H1 (cell line): Measurements from ENCODE around the gene NUP210L. TPM values are rescaled to one million over a fixed set of nuclear protein-coding genes. Genes with fewer than 3 reads are reported as not detected.
A peak's percentile ranks its signal among the peaks of the same experiment; 100 is the strongest.

Experiments
- CTCF ChIA-PET: fragments of 300-600 bp; sonication (Branson Sonifier 250); formaldehyde crosslinking; loops from one replicate; lab custom pipeline; 2021; ENCODE audit not compliant: partially characterized antibody; lab: Charles Lee
- POLR2A ChIA-PET: fragments of 300-600 bp; sonication (Branson Sonifier 250); formaldehyde crosslinking; loops from one replicate; lab custom pipeline; 2021; ENCODE audit warnings: inconsistent platforms; ENCODE audit not compliant: partially characterized antibody; lab: Charles Lee
- DNase-seq, 2 experiments: peaks; one replicate each; pipeline versions ENCODE4 v3.0.0 to v3.0.0-alpha.2; 2010 to 2022; ENCODE audit warnings: low spot score in 2 of 2, low read depth in 1 of 2, mixed read lengths in 1 of 2
- FAIRE-seq: peaks from 2 replicates; lab custom pipeline; 2011; peaks lifted over from hg19 to GRCh38; lab: Jason Lieb, UNC
- H2AFZ ChIP-seq: 2 replicates; pipeline ENCODE4 v1.8.1; 2012; ENCODE audit warnings: low read length, inconsistent platforms
- H2AK5ac ChIP-seq: 2 replicates; pipeline ENCODE4 v1.6.1; 2013; ENCODE audit warnings: low read depth, low read length
- H2BK120ac ChIP-seq: replicated peaks from 2 replicates; pipeline ENCODE3; 2013; ENCODE audit warnings: low read depth, low read length, inconsistent platforms
- H2BK12ac ChIP-seq: 2 replicates; pipeline ENCODE4 v1.6.1; 2013; ENCODE audit warnings: low read depth, low read length
- H2BK15ac ChIP-seq: 2 replicates; pipeline ENCODE4 v1.6.1; 2013; ENCODE audit warnings: low read length
- H2BK20ac ChIP-seq: 2 replicates; pipeline ENCODE4 v1.6.1; 2013; ENCODE audit warnings: low read length
- H2BK5ac ChIP-seq: 2 replicates; pipeline ENCODE4 v1.6.1; 2013; ENCODE audit warnings: low read depth, low read length
- H3K14ac ChIP-seq: 2 replicates; pipeline ENCODE4 v1.6.1; 2013; ENCODE audit warnings: inconsistent platforms; ENCODE audit not compliant: insufficient read length
- H3K18ac ChIP-seq: 2 replicates; pipeline ENCODE4 v1.6.1; 2013; ENCODE audit warnings: low read length; ENCODE audit errors: extremely low read depth
- H3K23ac ChIP-seq: 2 replicates; pipeline ENCODE4 v1.6.1; 2013; ENCODE audit warnings: inconsistent platforms; ENCODE audit not compliant: insufficient read length
- H3K23me2 ChIP-seq: 2 replicates; pipeline ENCODE4 v1.6.1; 2013; ENCODE audit warnings: low read depth, low read length
- H3K27ac ChIP-seq: 2 replicates; pipeline ENCODE4 v1.6.1; 2011; ENCODE audit warnings: low read depth, low read length, inconsistent platforms
- H3K27me3 ChIP-seq, 4 experiments: replicated peaks in 1 of 4; 1 replicate in 1 of 4; 2 replicates in 3 of 4; pipeline versions ENCODE4 v1.6.1 to v1.8.1; 2011 to 2013; ENCODE audit warnings: low read length in 3 of 4, mild to moderate bottlenecking in 3 of 4, inconsistent platforms in 2 of 4, mixed read lengths in 2 of 4, moderate library complexity in 1 of 4; ENCODE audit not compliant: control insufficient read depth in 3 of 4, insufficient read depth in 3 of 4; ENCODE audit errors: extremely low read depth in 1 of 4
- H3K36me3 ChIP-seq, 4 experiments: 2 replicates each; pipeline versions ENCODE4 v1.6.1 to v1.8.1; 2011 to 2013; ENCODE audit warnings: mild to moderate bottlenecking in 4 of 4, low read length in 3 of 4, moderate library complexity in 2 of 4, control low read depth in 1 of 4, inconsistent platforms in 1 of 4; ENCODE audit not compliant: insufficient read depth in 4 of 4, control insufficient read depth in 2 of 4
- H3K4ac ChIP-seq: replicated peaks from 2 replicates; pipeline ENCODE3; 2013; ENCODE audit warnings: low read length, low read depth, mixed read lengths, inconsistent platforms; ENCODE audit not compliant: insufficient read length
- H3K4me1 ChIP-seq, 4 experiments: replicated peaks in 1 of 4; 1 replicate in 1 of 4; 2 replicates in 3 of 4; pipeline versions ENCODE4 v1.6.1 to v1.8.1; 2011 to 2013; ENCODE audit warnings: low read length in 3 of 4, inconsistent platforms in 2 of 4, mixed read lengths in 1 of 4; ENCODE audit not compliant: insufficient read depth in 4 of 4, control insufficient read depth in 3 of 4
- H3K4me2 ChIP-seq, 2 experiments: 2 replicates each; pipeline versions ENCODE4 v1.6.1 to v1.8.1; 2011 to 2013; ENCODE audit warnings: low read depth in 2 of 2, low read length in 2 of 2, control low read depth in 1 of 2, inconsistent platforms in 1 of 2, mild to moderate bottlenecking in 1 of 2; ENCODE audit not compliant: insufficient read depth in 1 of 2
- H3K4me3 ChIP-seq, 4 experiments: fragments of 200-600, 300-600 bp in 1 of 4; sonication (generic), shearing (Covaris generic), sonication (Bioruptor Twin) in 1 of 4; 2 replicates each; pipeline versions ENCODE4 v1.5.1 to v1.8.1; 2011 to 2016; ENCODE audit warnings: low read length in 4 of 4, low read depth in 3 of 4, control low read depth in 2 of 4, inconsistent platforms in 2 of 4, mild to moderate bottlenecking in 2 of 4, mixed read lengths in 1 of 4, moderate library complexity in 1 of 4; ENCODE audit not compliant: insufficient read depth in 2 of 4; ENCODE audit errors: extremely low read depth in 1 of 4
- H3K56ac ChIP-seq: replicated peaks from 2 replicates; pipeline ENCODE3; 2013; ENCODE audit warnings: low read depth, mild to moderate bottlenecking, mixed read lengths, low read length, inconsistent platforms; ENCODE audit not compliant: insufficient read length
- H3K79me1 ChIP-seq: 2 replicates; pipeline ENCODE4 v1.6.1; 2013; ENCODE audit warnings: low read depth, low read length, control low read depth
- H3K79me2 ChIP-seq, 2 experiments: 2 replicates each; pipeline versions ENCODE4 v1.6.1 to v1.8.1; 2012 to 2013; ENCODE audit warnings: low read length in 2 of 2, mild to moderate bottlenecking in 2 of 2, inconsistent platforms in 1 of 2; ENCODE audit not compliant: insufficient read depth in 2 of 2, control insufficient read depth in 1 of 2
- H3K9ac ChIP-seq, 4 experiments: replicated peaks in 1 of 4; 1 replicate in 1 of 4; 2 replicates in 3 of 4; pipeline versions ENCODE4 v1.6.1 to v1.8.1; 2011 to 2013; ENCODE audit warnings: low read depth in 3 of 4, low read length in 3 of 4, control low read depth in 2 of 4, mild to moderate bottlenecking in 2 of 4, moderate library complexity in 2 of 4, inconsistent platforms in 1 of 4; ENCODE audit errors: extremely low read depth in 1 of 4
- H3K9me3 ChIP-seq, 2 experiments: 2 replicates each; pipeline versions ENCODE4 v1.6.1 to v1.8.1; 2012 to 2013; ENCODE audit warnings: mild to moderate bottlenecking in 2 of 2, moderate library complexity in 2 of 2, control low read depth in 1 of 2, inconsistent platforms in 1 of 2, low read depth in 1 of 2, low read length in 1 of 2, mixed read lengths in 1 of 2; ENCODE audit not compliant: insufficient read depth in 2 of 2
- H4K20me1 ChIP-seq, 2 experiments: replicated peaks in 1 of 2; 2 replicates each; pipeline versions ENCODE3 to v1.8.1; 2011 to 2013; ENCODE audit warnings: inconsistent platforms in 2 of 2, low read length in 2 of 2, mild to moderate bottlenecking in 1 of 2; ENCODE audit not compliant: insufficient read depth in 2 of 2, control insufficient read depth in 1 of 2
- H4K5ac ChIP-seq: 2 replicates; pipeline ENCODE4 v1.6.1; 2013; ENCODE audit warnings: low read length, low read depth, mixed read lengths, inconsistent platforms; ENCODE audit not compliant: insufficient read length
- H4K8ac ChIP-seq: 2 replicates; pipeline ENCODE4 v1.8.0; 2013; ENCODE audit warnings: mild to moderate bottlenecking, moderate library complexity, low read length, inconsistent platforms; ENCODE audit not compliant: insufficient read depth; ENCODE audit errors: extremely low read depth
- H4K91ac ChIP-seq: replicated peaks from 2 replicates; pipeline ENCODE3; 2013; ENCODE audit warnings: low read length, mixed read lengths, inconsistent platforms; ENCODE audit not compliant: insufficient read length
- ASH2L ChIP-seq: fragments of 200-600, 300-600 bp; sonication (generic); IDR thresholded peaks from one replicate; pipeline ENCODE4 v1.7.1; 2017; ENCODE audit warnings: low read length
- EGR1 ChIP-seq: IDR thresholded peaks from 2 replicates; pipeline ENCODE4 v1.6.1; 2011; ENCODE audit warnings: low read depth, low read length, borderline replicate concordance
- HDAC6 ChIP-seq: IDR thresholded peaks from one replicate; pipeline ENCODE4 v1.7.1; 2012; ENCODE audit warnings: low read depth, mild to moderate bottlenecking, inconsistent platforms, low read length, moderate library complexity
- PHF8 ChIP-seq: fragments of 200-600 bp; sonication (generic); conservative IDR thresholded peaks from 2 replicates; pipeline ENCODE4 v1.7.1; 2012; ENCODE audit warnings: low read depth, mild to moderate bottlenecking, inconsistent platforms, low read length, moderate library complexity
- POLR2A ChIP-seq, 2 experiments: IDR thresholded peaks; 1 replicate in 1 of 2; 2 replicates in 1 of 2; pipeline ENCODE4 v1.6.1; 2011; ENCODE audit warnings: low read depth in 2 of 2, low read length in 2 of 2, mild to moderate bottlenecking in 2 of 2; ENCODE audit errors: control extremely low read depth in 1 of 2
- POLR2AphosphoS5 ChIP-seq: IDR thresholded peaks from 2 replicates; pipeline ENCODE4 v1.6.1; 2011; ENCODE audit warnings: low read depth, low read length
- TAF1 ChIP-seq: IDR thresholded peaks from 2 replicates; pipeline ENCODE4 v1.6.1; 2011; ENCODE audit warnings: mild to moderate bottlenecking, low read depth, low read length
- WGBS, 2 experiments: shearing (Covaris generic) in 1 of 2; methylation state at CpG; one replicate each; pipeline versions ENCODE4 v1.1.6 to v1.1.7; 2013 to 2015; ENCODE audit warnings: low lambda C conversion rate in 2 of 2, mixed read lengths in 2 of 2, inconsistent platforms in 1 of 2, low coverage in 1 of 2, missing lambda C conversion rate in 1 of 2; ENCODE audit not compliant: insufficient replicate concordance in 2 of 2, insufficient coverage in 1 of 2, insufficient read length in 1 of 2; ENCODE audit errors: extremely low coverage in 1 of 2, missing lambda C conversion rate in 1 of 2; 5-methylcytosine and 5-hydroxymethylcytosine counted together
- polyA plus RNA-seq, 7 experiments: library from polyadenylated mRNA; depleted of rRNA in 3 of 7; stranded (reverse) in 5 of 7; unstranded in 2 of 7; fragments of >200 nt in 5 of 7; fragments of 200-250 nt in 2 of 7; gene quantifications; 1 replicate in 5 of 7; 2 replicates in 1 of 7; 4 replicates in 1 of 7; pipeline versions ENCODE4 v1.2.1 to v1.2.3, GENCODE V29; 2011 to 2013; ENCODE audit warnings: missing spikeins in 2 of 7, mixed read lengths in 2 of 7
- total RNA-seq: library from RNA; stranded (reverse); fragmentation: NEBNext Ultra II Directional; extraction: Animal tissue kit (Norgen Biotek cat#: 25700); gene quantifications from 2 replicates; pipeline ENCODE4 v1.2.1, GENCODE V29; 2021
- TF ChIP-seq, protein P1 (sequence below): IDR thresholded peaks from 2 replicates; pipeline ENCODE4 v1.6.1; 2011; ENCODE audit warnings: low read depth, mild to moderate bottlenecking, low read length; ENCODE audit not compliant: insufficient read depth
- TF ChIP-seq, protein P2 (sequence below): IDR thresholded peaks from 2 replicates; pipeline ENCODE4 v1.6.1; 2012; ENCODE audit warnings: low read length, inconsistent platforms

The NUP210L gene
- total and polyA plus RNA-seq, 2 of the 8 experiments (the other 6 are each of a cell fraction or from before 2014, with no cell fraction given) = not detected

DNA sequence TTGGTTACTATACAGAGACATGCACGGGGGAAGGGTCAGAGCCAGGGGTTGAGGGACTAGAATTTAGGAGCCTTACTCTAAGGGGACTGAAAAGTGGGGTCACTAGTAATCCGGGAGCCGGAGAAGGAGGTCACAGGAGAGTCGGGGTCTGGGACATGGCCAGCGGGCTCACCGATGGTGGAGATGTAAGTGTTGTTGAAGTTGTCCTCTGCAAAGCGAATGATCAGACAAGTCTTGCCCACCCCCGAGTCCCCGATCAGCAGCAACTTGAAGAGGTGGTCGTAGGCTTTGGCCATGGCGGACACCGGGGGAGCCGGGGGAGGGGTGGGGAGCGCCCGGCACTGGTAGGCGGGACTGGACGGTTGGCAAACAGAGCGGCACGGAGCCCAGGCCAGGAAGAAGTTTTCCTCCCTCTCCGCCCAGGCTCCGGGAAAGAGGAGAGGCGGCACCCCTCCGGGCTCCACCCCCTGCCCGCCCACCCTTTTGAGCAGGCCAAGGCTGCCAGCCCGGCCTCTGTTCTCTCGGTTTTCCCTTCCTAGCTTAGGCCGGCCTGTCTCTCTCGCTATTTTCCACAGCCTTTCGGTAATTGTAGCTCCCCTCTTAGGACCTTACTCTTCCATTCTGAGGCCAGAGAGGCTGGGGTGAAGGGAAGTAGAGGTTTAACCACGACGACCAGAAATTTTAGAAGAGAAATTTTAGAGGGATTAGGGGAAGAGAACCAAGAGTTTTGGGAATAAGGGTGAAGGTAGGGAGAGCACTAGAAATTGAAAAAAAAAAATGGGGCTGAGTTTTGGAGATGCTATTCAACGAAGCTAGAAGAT lies 168.7 kb downstream of the NUP210L start, which contains the start of gene RAB13:
Gene RAB13 (minus strand): TSS at position 399 of the 821 bp plus-strand sequence. CDS start 103 bp downstream, at position 296.
- Histone ChIP-seq H3K27ac (peak within 1 kb of the TSS; percentile 74), H4K91ac (peak within 1 kb of the TSS; percentile 38), H2BK5ac (peak within 1 kb of the TSS; percentile 60), H2BK20ac (no peak within 1 kb of the TSS), H3K36me3 (peaks cover 5 to 30% (median 22%) of the 10 kb centered on the region in 4 experiments; a peak in 7 of 8 replicates), H3K18ac (peak within 1 kb of the TSS; percentile 64), H2BK15ac (peak within 1 kb of the TSS; percentile 81; the same call in 1 of the 2 replicates), H2BK120ac (no peak within 1 kb of the TSS), H3K79me2 (peaks cover 0 to 25% of the 10 kb centered on the region in 2 experiments; a peak in 3 of 4 replicates), H4K20me1 (peaks cover 0 to 4% of the 10 kb centered on the region in 2 experiments), H2BK12ac (0 out of 2 replicates have a peak within 1 kb of the TSS, but pooled peaks have one; percentile 5), H3K4me3 (peak within 1 kb of the TSS; percentile 83 to 93 (median 90)), H3K14ac (no peak within 1 kb of the TSS), H3K56ac (peak within 1 kb of the TSS; percentile 70), H3K27me3 (no peaks in the 10 kb centered on the region), H3K4me2 (peak within 1 kb of the TSS; percentile 96 to 100), H3K4ac (peak within 1 kb of the TSS; percentile 85), H4K5ac (peak within 1 kb of the TSS; percentile 92), H3K9me3 (no peaks in the 10 kb centered on the region), H3K23ac (no peak within 1 kb of the TSS), H3K9ac (peak within 1 kb of the TSS; percentile 61 to 90 (median 80)), H2AFZ (peak within 1 kb of the TSS; percentile 81), H3K23me2 (peaks cover 11% of the 10 kb centered on the region), H3K4me1 (peaks cover 0 to 10% (median 9%) of the 10 kb centered on the region in 4 experiments; a peak in 5 of 7 replicates), H4K8ac (no peak within 1 kb of the TSS), H3K79me1 (0 out of 2 replicates have a peak, but pooled peaks cover 3% of the 10 kb centered on the region), H2AK5ac (no peak within 1 kb of the TSS)
- DNase-seq = peak in 1 of 2 experiments; percentile 86
- POLR2A ChIA-PET = interaction anchor here (0.9 to 13.2 kb wide), 16 partner anchors 9 to 211 kb away, joined by 3 to 454 read pairs (median 4); partner anchors contain the start of genes CREB3L4, CRTC2, DENND4B and JTB
- CTCF ChIA-PET = interaction anchor here (0.6 to 3.9 kb wide), 35 partner anchors 8 to 357 kb away, joined by 3 to 31 read pairs (median 4); partner anchors contain the start of genes CREB3L4, DENND4B, GATAD2B and JTB
- WGBS, 2 experiments = 4% methylated on average over 23 of the region's 32 CpGs; no CpG with 5 or more reads in 1 of the 2 experiments
- FAIRE-seq = no peak
- no peak for TF ChIP-seq HDAC6
- TF ChIP-seq ASH2L = peak; percentile 45
- TF ChIP-seq POLR2A (IDR thresholded peaks at IDR 0.05; ENCODE audit: control extremely low read depth in 1 of 2, low read depth in 2 of 2, low read length in 2 of 2) = peak in 1 of 2 experiments; percentile 53
- TF ChIP-seq, protein P1, sequence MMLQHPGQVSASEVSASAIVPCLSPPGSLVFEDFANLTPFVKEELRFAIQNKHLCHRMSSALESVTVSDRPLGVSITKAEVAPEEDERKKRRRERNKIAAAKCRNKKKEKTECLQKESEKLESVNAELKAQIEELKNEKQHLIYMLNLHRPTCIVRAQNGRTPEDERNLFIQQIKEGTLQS = no peak
- peak; percentile 41; the same call in 1 of the 2 replicates for TF ChIP-seq PHF8
- peak; percentile 79 for TF ChIP-seq TAF1
- TF ChIP-seq POLR2AphosphoS5 = peak; percentile 77
- 0 out of 2 replicates have a peak, but pooled peaks have one; percentile 3 for TF ChIP-seq EGR1
- TF ChIP-seq, protein P2, sequence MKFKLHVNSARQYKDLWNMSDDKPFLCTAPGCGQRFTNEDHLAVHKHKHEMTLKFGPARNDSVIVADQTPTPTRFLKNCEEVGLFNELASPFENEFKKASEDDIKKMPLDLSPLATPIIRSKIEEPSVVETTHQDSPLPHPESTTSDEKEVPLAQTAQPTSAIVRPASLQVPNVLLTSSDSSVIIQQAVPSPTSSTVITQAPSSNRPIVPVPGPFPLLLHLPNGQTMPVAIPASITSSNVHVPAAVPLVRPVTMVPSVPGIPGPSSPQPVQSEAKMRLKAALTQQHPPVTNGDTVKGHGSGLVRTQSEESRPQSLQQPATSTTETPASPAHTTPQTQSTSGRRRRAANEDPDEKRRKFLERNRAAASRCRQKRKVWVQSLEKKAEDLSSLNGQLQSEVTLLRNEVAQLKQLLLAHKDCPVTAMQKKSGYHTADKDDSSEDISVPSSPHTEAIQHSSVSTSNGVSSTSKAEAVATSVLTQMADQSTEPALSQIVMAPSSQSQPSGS = no peak
